HG02571 (cell line): Measurements from ENCODE around the gene BIK.
"Not testable (repeated sequence)": the region's sequence is repeated elsewhere in the genome, so short reads cannot be mapped to it uniquely, and the experiment has no call there.

Source experiments
- ATAC-seq: cut with Tn5 transposase; IDR thresholded peaks from one replicate; pipeline ENCODE4 v1.9.1; 2021; ENCODE audit warnings: mild to moderate bottlenecking, moderate library complexity; ENCODE audit not compliant: unreplicated experiment

The BIK gene

DNA sequence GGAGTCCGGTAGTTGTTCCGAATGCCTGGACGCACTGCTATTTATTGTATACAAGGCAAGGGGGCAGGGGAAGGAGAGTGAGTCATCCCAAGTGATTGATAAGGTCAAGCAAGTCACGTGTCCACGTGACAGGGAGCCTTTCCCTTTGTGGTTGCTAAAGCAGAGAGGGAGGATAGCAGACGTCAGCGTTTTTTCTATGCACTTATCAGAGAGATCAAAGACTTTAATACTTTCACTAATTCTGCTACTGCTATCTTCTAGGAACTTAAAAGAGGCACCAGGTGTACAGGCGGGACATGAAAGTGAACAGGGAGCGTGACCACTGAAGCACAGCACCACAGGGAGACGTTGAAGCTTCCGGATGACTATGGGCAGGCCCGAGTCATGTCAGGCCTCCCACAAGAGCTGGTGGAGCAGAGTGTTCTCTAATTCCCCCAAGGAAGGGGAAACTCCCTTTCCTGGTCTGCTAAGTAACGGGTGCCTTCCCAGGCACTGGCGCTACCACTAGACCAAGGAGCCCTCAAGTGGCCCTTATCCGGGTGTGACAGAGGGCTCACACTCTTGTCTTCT lies 6.4 kb upstream of the BIK start:
- not testable (repeated sequence) for ATAC-seq

- not testable (repeated sequence) for ATAC-seq
These were observed 5.6 kb upstream of the BIK start for GRCh38 chr22:43104950-43105349.

DNA sequence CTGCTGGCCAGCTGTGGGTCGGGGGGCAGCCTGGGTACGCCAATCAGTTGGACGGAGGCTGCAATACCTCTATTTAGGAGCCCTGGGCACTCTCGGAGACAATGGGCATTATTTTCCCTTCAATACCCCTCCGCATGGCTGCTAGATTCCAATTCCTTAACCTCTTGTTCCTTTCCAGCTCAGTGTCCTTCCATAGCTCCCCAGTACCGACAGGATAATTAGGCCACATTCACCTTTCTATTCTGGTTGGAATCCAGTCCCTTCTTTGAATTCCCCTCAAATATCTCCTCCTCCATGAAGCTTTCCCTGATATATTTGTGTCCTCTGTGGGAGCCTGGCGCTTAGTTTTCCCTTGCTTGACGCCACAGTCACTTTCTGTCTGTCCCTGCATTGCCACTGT lies 4.2 kb upstream of the BIK start:
- ATAC-seq, result no peak

DNA sequence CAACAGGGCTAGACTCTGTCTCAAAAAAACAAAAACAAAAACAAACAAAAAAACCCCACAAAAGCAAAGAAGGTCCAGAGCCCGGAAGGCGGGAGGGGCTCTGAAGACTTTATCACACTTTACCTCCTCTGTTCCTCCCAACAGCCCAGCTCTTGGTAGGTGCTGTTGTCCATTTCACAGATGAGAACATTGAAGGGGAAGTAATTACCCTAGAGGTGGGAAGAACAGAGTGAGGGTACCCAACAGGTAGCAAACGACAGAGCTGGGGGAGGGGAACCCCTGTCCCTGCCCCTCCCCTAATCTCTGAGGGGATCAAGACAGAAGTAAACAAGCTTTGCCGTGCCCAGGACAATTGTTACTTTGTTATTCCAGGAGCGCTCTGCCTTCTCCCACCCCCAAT lies 1.0 kb upstream of the BIK start:
- ATAC-seq, result no peak

DNA sequence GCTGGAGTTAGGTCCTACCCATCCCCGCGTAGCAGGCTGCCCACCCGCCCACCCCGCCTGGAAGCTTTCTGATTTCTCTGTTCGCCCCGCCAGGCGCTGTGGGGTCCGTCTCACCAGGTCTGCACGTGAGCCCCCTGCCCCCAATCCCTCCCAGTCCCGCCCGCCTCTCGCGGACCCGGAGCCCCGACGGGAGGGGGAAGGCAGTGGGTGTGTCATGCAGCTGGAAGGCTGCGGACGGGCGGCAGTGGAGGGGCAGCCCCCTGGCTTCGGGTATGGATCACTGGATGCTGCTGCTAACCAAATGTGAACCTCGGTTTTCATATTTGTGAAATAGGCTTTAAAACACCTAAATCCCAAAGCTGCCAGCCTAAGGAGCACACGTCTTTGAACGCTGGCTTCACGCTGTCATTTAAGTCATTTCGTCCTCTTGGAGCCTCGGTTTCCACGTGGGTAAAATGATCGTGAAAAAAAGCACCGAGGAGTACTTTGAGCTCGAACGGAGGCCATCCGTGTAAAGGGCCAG lies 568 bp upstream of the BIK start:
- ATAC-seq, result no peak

GRCh38 chr22:43110927-43111623 lies 525 bp downstream of the BIK start:
- ATAC-seq, result no peak

DNA sequence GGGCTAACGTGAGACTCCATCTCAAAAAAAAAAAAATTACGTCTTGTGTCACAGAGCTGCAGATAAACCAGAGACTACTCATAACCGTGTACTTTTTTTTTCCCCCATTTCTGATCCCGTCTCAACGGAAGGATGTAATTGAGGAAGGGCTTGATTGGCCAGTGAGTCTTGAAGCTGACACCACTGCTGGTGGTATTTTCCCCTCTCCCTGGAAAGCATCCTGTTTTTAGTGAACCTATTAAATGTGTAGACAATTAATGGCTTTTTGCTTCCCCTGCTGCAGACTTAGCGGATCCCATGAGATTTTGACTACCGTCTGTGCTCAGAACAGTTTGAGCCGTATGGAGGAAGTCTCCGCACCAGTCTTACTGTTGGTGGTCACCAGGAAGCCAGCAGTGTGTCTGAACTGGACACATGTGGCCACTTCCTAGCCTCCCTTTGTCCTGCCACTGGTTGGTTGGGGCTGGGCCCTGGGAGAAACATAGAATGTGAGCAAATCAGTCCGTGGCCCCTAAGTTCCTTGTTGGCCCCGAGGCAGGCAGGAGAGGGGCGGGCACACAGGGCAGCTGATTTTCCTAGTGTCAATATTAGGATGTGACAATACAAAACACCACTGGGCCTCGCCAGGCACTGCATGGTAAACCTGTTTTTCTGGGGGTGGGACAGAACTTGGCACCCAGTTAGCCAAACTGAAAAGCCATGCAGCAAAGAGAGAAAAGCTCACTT lies 3.1 kb downstream of the BIK start:
- no peak for ATAC-seq

- no peak for ATAC-seq
These were observed 4.4 kb downstream of the BIK start for GRCh38 chr22:43114958-43115357.

GRCh38 chr22:43116932-43117331 lies 6.4 kb downstream of the BIK start:
- no peak for ATAC-seq

GRCh38 chr22:43118024-43118849 lies 7.7 kb downstream of the BIK start:
- no peak for ATAC-seq

GRCh38 chr22:43118953-43119458 lies 8.5 kb downstream of the BIK start:
- ATAC-seq, result peak; percentile 54

- no peak for ATAC-seq
These were observed 16.1 kb downstream of the BIK start for GRCh38 chr22:43126501-43127165.

DNA sequence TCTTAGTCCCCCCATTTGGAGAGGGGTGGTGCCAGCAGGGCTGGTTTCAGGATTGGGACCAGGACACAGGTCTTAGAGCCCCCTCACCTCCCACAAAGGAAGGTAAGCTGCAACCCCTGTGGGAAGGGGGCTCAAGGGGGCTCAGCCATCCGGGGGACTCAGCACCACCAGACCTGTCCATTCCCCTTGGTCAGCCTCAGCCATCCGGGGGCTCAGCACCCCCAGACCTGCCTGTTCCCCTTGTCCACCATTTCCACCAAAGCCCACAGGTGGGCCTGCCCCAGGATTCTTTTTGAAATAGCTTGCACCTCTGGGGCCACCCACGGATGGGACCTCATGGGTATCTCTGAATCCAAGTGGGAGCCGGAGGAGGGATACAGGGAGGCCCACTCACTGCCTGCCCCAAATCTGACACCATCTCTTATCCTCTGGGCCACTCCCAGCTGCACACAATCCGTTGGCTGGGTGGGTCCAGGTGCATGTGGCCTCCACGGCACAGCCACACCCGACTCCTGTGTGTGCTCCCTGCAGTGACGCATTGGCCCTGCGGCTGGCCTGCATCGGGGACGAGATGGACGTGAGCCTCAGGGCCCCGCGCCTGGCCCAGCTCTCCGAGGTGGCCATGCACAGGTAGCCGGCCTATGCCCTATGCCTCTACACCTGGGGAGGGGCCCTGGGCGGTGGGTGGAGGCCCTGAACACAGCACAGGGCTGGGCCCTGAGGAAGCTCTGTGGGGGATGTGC lies 16.8 kb downstream of the BIK start:
- no peak for ATAC-seq

GRCh38 chr22:43128116-43128515 lies 17.6 kb downstream of the BIK start:
- no peak for ATAC-seq

DNA sequence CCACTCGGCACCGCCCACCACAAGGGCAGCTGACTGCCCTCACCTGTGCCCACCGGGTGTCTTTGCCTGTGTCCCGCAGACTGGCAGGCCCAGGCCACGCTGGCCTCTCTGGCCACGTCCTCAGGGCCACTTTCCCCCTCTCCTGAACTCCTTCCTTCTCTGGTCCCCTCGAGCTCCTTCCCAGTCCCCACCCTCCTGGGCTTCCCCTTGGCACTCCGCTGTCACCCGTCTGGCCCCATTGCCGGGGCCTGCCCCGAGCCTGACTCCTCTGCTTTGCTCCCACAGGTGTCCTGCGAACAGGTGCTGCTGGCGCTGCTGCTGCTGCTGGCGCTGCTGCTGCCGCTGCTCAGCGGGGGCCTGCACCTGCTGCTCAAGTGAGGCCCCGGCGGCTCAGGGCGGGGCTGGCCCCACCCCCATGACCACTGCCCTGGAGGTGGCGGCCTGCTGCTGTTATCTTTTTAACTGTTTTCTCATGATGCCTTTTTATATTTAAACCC lies 18.4 kb downstream of the BIK start:
- no peak for ATAC-seq

GRCh38 chr22:43129426-43130425 lies 19.2 kb downstream of the BIK start:
- ATAC-seq, result no peak

DNA sequence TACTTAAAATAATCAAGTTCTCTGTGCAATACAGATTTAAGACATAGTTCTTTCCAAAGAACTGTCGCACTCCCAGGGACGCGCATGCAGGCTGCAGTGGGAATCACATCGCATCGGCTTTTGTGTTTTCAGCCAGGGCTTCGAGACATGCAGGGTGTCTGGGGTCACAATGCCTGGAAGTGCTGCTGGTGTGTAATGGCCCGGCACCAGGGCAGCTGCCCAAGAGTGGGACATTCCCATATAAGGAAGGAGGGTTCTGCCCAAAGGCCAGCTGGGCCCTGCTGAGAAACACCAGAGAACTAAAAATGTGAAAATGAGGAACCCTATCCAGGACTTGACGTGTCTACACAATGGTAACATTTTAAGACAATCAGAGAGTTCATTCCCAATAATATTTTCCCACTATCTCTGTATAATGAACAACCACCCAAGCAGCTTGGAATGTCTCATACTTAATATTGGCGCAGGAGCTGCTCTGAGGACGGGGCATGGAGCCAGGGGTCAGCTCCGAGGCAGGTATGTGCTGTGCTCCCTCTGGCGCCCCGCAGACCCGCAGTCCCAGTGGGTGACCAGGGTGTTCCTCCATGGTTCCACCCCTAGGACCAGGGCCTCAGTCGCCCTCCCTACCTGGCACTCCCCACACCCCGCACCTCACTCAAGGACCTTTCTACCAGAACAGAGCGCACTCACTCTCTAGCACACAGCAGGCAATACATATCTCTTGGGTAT lies 21.4 kb downstream of the BIK start:
- ATAC-seq, result no peak

DNA sequence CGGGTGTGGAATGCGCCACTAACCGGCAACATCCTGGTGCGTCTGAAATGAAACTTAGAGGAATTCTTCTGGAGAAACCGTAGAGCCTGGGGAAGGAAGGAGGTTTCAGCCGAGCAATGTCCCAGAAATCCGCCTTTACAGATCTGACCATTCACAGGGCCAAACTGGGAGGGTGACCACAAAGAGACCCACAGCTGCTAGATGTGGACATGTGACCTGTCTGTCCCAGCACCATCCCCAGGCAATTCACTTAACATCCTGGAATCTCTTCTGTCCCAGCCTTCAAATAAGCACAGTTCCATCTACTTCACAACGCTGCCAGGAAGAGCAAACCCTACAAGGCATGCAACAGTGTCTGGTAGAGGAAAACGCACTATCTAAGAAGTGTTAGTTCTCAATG lies 22.9 kb downstream of the BIK start:
- no peak for ATAC-seq
